GM12873 (cell line): ENCODE results near the gene DRG1.

ENCODE experiments used
- TF ChIP-seq, protein P1 (sequence below): IDR thresholded peaks from 2 replicates; pipeline ENCODE4 v1.5.1; 2012; ENCODE audit warnings: low read depth, mild to moderate bottlenecking, moderate library complexity, low read length, control low read depth; ENCODE audit not compliant: insufficient read depth; ENCODE audit errors: missing control alignments

DRG1 gene

DNA sequence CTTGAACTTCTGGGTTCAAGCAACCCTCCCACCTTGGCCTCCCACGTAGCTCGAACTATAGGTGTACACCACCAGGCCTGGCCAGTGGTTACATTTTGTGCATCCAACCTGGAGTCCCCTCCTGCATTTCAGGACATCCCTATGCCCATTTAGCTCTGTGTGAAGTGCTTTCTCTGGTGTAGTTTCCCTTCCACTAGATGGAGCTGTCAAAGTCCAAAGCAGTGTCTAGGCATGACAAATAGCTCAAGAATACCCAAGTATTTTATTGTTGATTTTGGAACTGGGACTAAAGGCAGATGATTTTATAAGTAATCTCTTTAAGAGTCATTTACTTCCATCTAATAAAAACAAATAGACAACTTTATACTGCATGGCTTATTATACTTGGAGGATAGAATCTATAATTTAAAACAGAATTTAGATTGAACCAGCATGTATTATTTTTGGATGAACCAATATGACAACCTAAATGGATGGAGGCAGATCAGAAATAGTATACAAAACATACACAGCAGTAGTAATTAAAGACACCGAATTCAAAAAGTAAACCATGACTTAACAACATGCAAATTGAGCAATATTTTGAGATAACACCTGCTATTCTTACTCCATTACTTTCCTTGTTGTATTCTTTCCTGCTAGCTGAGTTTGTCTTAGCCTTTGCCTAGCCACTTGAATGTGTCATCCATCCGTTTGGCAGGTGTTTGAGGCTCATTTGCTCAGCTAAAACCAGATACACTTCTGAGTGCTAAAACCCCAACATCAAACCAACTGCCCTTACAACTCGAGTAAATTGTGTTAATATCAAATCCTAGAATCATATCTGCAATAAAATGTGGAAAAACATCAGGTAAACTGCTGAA, 52.5 kb downstream of the DRG1 start:
- TF ChIP-seq, protein P1, sequence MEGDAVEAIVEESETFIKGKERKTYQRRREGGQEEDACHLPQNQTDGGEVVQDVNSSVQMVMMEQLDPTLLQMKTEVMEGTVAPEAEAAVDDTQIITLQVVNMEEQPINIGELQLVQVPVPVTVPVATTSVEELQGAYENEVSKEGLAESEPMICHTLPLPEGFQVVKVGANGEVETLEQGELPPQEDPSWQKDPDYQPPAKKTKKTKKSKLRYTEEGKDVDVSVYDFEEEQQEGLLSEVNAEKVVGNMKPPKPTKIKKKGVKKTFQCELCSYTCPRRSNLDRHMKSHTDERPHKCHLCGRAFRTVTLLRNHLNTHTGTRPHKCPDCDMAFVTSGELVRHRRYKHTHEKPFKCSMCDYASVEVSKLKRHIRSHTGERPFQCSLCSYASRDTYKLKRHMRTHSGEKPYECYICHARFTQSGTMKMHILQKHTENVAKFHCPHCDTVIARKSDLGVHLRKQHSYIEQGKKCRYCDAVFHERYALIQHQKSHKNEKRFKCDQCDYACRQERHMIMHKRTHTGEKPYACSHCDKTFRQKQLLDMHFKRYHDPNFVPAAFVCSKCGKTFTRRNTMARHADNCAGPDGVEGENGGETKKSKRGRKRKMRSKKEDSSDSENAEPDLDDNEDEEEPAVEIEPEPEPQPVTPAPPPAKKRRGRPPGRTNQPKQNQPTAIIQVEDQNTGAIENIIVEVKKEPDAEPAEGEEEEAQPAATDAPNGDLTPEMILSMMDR: peak; percentile 69

DNA sequence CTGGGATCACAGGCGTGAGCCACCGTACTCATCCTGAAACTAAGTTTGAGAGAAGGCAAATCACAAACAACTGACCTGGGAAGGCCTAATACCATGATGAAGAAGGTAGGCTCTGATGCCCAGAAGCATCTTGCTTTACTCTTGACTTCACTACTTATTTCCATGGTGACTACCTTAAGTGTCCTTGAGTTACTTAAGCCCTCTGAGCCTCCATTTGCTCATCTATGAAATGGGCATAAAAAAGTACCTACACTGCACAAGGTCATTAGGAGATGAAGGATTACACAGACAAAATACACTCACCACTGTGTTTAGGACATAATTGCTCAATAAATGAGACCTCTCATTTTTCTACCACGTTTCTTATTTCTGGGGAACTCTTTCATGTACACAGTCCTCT, 62.3 kb downstream of the DRG1 start:
- TF ChIP-seq, protein P1: no peak

DNA sequence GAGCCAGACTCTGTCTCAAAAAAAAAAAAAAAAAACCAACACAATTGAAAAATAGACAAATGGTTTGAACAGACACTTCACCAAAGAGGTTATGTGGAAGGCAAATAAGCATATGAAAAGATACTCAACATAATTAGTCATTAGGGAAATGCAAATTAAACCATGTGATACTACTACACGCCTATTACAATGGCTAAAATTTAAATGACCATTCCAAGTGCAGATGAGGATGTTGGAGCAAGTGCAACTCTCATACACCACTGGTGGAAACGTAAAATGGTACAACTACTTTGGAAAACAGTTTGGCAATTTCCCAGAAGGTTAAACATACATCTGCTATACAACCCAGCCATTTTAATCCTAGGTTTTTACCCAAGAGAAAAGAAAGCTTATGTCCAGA, 65.9 kb downstream of the DRG1 start:
- TF ChIP-seq, protein P1: no peak

DNA sequence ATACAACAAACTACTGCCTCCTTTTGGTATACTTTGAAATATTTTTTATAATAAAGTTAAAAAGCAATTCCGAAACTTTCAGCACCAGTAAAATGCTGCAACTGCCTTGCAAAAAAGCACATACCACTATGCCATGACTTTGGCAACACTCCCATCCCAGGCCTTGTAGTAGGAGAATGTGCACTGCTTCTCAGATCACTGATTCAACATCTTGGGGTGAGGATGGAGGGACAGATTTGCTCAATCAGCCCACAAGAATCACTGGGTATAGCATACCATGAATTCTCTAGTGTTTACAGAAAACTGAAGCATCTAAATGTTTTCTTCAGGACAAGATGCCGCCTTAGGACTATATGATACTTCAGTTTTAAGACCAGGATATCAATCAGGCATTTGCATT, 75.3 kb downstream of the DRG1 start:
- TF ChIP-seq, protein P1: no peak

DNA sequence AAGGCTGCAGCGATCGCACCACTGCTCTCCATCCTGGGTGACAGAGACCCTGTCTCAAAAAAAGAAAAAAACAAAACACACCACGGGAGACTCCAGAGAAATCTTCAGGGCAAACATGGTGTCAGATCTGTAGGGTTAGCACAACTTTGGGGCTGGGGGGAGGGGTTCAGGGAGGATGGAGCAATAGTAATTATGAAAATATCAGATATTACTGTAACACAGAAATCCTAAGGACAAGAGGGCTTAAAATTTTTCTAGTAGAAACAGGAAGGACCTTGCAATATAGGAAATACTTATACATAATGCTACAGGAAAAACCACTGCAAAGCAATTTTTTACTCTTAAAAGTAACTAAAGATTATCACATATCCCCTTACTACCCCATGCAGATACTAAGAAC, 76.4 kb downstream of the DRG1 start:
- TF ChIP-seq, protein P1: no peak

DNA sequence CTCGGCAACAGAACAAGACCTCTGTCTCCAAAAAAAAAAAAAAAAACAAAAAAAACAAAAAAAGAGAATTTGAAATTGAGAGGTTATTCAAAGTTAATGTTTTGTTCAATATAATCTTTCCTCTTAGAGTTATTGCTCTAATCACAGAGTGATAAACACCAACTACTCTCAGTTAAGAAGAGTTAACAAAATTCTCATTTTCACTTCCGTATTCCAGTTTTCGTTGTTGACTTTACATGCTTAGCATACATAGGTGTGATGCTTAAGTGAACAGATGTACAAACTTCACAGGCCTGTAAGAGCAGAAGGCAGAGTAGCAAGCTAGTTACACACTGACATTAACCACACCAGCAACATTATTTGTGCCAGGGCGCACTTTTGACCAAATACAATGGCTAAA, 77.9 kb downstream of the DRG1 start:
- TF ChIP-seq, protein P1: no peak

DNA sequence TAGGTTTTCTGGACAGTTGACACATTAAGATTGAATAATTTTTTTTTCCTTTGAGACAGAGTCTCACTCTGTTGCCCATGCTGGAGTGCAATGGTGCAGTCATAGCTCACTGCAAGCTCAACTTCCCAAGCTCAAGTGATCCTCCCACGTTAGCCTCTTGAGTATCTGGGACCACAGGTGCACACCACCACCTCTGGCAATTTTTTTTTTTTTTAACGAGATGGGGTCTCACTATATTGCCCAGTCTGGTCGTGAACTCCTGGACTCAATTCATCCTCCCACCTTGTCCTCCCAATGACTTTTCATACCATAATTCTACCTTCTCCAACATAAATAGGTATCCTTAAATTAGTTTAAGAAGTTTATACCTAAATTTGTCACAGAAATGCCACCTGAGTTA, 81.7 kb downstream of the DRG1 start:
- TF ChIP-seq, protein P1: no peak
